ENCODE data around the gene ARHGEF16. TPM values are rescaled to one million over a fixed set of nuclear protein-coding genes. Genes with fewer than 3 reads are reported as not detected.

Gene ARHGEF16
- total RNA-seq, 2 donors from 2014 or later, result 47.7 to 64.7 TPM

- H3K36me3 Mint-ChIP-seq (ENCODE audit: low read depth), result peaks cover 11% of the 10 kb centered on the region
- no peaks in the 10 kb centered on the region for H3K4me1 Mint-ChIP-seq
- TF ChIP-seq CTCF (conservative IDR thresholded peaks at IDR 0.05), result no peak
- Histone ChIP-seq H3K4me3 (ENCODE audit: low read length) (no peak overlapping the region), H3K9me3 (ENCODE audit: control insufficient read depth, low read length) (no peaks in the 10 kb centered on the region), H3K36me3 (ENCODE audit: control insufficient read depth, insufficient read depth, low read length) (peaks cover 14% of the 10 kb centered on the region), H3K27ac (ENCODE audit: low read depth, low read length) (no peak overlapping the region), H3K4me1 (ENCODE audit: control insufficient read depth, insufficient read depth, low read length) (no peaks in the 10 kb centered on the region), H3K9ac (ENCODE audit: extremely low read depth, low read length, poor library complexity, severe bottlenecking) (no peak overlapping the region), H3K27me3 (ENCODE audit: control insufficient read depth, insufficient read depth, low read length, poor library complexity, severe bottlenecking) (no peaks in the 10 kb centered on the region)
- WGBS, 2 experiments (ENCODE audit: insufficient coverage in 1 of 2, insufficient read length in 1 of 2), result 88 to 93% methylated on average over 23 to 26 of the region's 28 CpGs
- H3K4me3 Mint-ChIP-seq, result no peak overlapping the region
- no peaks in the 10 kb centered on the region for H3K9me3 Mint-ChIP-seq
- no peak overlapping the region for H3K27ac Mint-ChIP-seq
- no peak for DNase-seq
- no peaks in the 10 kb centered on the region for H3K27me3 Mint-ChIP-seq (ENCODE audit: insufficient read depth)
Measured at GRCh38 chr1:3477241-3477995, 23.0 kb downstream of the ARHGEF16 start.

GRCh38 chr1:3478187-3478586, 23.7 kb downstream of the ARHGEF16 start:
- 91 to 93% methylated on average over 17 to 24 of the region's 24 CpGs for WGBS, 2 experiments (ENCODE audit: insufficient coverage in 1 of 2, insufficient read length in 1 of 2)
- H3K4me3 ChIP-seq (ENCODE audit: low read length), result no peak overlapping the region
- no peaks in the 10 kb centered on the region for H3K9me3 Mint-ChIP-seq
- H3K27me3 Mint-ChIP-seq (ENCODE audit: insufficient read depth), result no peaks in the 10 kb centered on the region
- H3K36me3 ChIP-seq (ENCODE audit: control insufficient read depth, insufficient read depth, low read length), result peaks cover 9% of the 10 kb centered on the region
- no peaks in the 10 kb centered on the region for H3K9me3 ChIP-seq (ENCODE audit: control insufficient read depth, low read length)
- no peaks in the 10 kb centered on the region for H3K4me1 ChIP-seq (ENCODE audit: control insufficient read depth, insufficient read depth, low read length)
- DNase-seq, result no peak
- no peak overlapping the region for H3K4me3 Mint-ChIP-seq
- no peak overlapping the region for H3K9ac ChIP-seq (ENCODE audit: extremely low read depth, low read length, poor library complexity, severe bottlenecking)
- no peak for TF ChIP-seq CTCF (conservative IDR thresholded peaks at IDR 0.05)
- no peak overlapping the region for H3K27ac Mint-ChIP-seq
- no peak overlapping the region for H3K27ac ChIP-seq (ENCODE audit: low read depth, low read length)
- H3K4me1 Mint-ChIP-seq, result no peaks in the 10 kb centered on the region
- peaks cover 9% of the 10 kb centered on the region for H3K36me3 Mint-ChIP-seq (ENCODE audit: low read depth)
- no peaks in the 10 kb centered on the region for H3K27me3 ChIP-seq (ENCODE audit: control insufficient read depth, insufficient read depth, low read length, poor library complexity, severe bottlenecking)

- Mint-ChIP-seq H3K4me1 (peaks cover 2% of the 10 kb centered on the region), H3K9me3 (no peaks in the 10 kb centered on the region), H3K27me3 (ENCODE audit: insufficient read depth) (no peaks in the 10 kb centered on the region), H3K27ac (no peak overlapping the region), H3K36me3 (ENCODE audit: low read depth) (peaks cover 1% of the 10 kb centered on the region), H3K4me3 (no peak overlapping the region)
- H3K36me3 ChIP-seq (ENCODE audit: control insufficient read depth, insufficient read depth, low read length), result no peaks in the 10 kb centered on the region
- H3K4me1 ChIP-seq (ENCODE audit: control insufficient read depth, insufficient read depth, low read length), result no peaks in the 10 kb centered on the region
- TF ChIP-seq CTCF (conservative IDR thresholded peaks at IDR 0.05), result no peak
- H3K27ac ChIP-seq (ENCODE audit: low read depth, low read length), result no peak overlapping the region
- H3K9ac ChIP-seq (ENCODE audit: extremely low read depth, low read length, poor library complexity, severe bottlenecking), result no peak overlapping the region
- WGBS, 2 experiments (ENCODE audit: insufficient coverage in 1 of 2, insufficient read length in 1 of 2), result 94 to 95% methylated on average over 16 to 30 of the region's 30 CpGs
- no peak overlapping the region for H3K4me3 ChIP-seq (ENCODE audit: low read length)
- H3K27me3 ChIP-seq (ENCODE audit: control insufficient read depth, insufficient read depth, low read length, poor library complexity, severe bottlenecking), result no peaks in the 10 kb centered on the region
- no peaks in the 10 kb centered on the region for H3K9me3 ChIP-seq (ENCODE audit: control insufficient read depth, low read length)
- no peak for DNase-seq
Measured at GRCh38 chr1:3479511-3480368, 25.3 kb downstream of the ARHGEF16 start.

All from endodermal cell (in vitro differentiated cells).